Dedifferentiated amniotic fluid mesenchymal stem cell (primary cell): ENCODE data around the gene ADK.

Source experiments
- DNase-seq: peaks from one replicate; pipeline ENCODE4 v3.0.0-alpha.2; 2016; ENCODE audit errors: extremely low spot score

Gene ADK

DNA sequence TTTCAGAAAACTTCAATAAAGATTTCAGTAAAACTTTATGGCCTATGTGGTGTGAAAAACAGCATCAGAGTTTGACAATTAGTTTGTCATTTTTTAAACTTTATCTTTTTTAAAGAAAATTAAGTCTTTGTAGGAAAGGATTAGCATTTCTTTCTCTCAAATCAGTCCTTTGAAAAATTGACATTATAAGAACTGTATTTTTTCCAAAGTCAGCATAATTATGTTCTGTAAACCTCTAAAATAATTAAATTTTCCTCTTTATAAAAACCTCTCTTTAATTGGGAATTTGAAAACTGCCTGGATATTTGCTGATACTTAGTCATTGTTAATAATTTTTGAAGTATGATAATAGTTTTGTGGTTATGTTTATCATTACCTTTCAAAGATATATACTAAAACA is 448.7 kb downstream of the ADK start:
- no peak for DNase-seq

DNA sequence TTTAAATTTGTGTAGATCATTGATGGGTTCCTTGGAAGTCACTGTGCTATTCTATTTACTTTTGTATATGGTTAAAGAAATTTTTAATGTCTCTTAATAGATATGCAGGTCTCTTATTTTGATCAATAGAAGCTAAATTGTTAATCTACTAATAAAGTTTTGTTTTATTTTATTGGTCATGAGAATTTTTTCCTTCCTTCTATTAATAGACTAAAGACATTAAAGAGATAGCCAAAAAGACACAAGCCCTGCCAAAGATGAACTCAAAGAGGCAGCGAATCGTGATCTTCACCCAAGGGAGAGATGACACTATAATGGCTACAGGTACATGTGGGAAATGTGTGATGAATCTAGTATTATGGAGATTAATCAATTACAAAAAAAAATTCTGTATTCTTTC is 449.1 kb downstream of the ADK start:
- DNase-seq: no peak

DNA sequence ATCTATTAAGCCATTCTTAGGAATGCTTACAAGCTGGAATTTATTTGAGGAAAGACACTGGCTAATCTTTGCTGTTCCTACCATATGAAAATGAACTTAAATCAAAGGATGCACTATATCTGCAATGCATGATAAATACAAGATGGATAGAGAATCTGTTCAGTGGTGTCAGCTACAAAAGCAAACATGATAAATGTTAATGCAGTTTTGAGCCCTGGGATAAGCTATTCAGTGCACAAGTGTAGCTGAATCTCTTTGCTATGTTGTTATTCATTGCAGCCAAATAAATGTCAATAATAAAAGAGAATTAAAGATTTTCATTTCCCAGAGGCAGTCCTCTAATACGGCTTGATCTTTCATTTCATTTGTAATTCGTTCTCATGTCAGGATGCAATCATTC is 451.6 kb downstream of the ADK start:
- DNase-seq: no peak

GRCh38 chr10:74610299-74610698 is 459.3 kb downstream of the ADK start:
- DNase-seq: no peak

DNA sequence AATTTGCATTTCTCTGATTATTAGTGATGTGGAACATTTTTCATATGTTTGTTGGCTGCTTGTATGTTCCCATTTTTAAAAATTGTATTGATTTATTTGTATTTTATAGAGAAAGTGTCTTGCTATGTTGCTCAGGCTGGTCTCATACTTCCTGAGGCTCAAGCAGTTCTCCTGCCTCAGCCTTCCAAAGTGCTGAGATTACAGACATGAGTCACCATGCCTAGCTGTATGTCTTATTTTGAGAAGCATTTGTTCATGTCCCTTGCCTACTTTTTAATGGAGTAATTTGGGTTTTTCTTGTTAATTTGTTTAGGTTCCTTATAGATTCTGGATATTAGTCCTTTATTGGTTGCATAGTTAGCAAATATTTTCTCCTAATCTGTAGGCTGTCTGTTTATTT is 461.2 kb downstream of the ADK start:
- DNase-seq: no peak

DNA sequence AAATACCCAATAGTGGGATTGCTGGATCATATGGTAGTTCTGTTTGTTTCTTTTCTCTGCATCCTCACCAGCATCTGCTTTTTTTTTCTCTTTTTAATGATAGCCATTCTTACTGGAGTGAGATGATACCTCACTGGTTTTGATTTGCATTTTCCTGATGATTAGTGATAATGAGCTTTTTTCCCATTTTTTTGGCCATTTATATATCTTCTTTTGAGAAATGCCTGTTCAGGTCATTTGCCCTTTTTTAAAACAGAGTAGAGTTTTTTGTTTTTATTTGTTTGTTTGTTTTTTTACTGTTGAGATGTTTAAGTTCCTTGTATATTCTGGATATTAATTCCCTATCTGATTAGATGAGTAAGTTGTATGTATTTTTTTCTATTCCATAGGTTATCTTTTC is 469.6 kb downstream of the ADK start:
- DNase-seq: no peak

DNA sequence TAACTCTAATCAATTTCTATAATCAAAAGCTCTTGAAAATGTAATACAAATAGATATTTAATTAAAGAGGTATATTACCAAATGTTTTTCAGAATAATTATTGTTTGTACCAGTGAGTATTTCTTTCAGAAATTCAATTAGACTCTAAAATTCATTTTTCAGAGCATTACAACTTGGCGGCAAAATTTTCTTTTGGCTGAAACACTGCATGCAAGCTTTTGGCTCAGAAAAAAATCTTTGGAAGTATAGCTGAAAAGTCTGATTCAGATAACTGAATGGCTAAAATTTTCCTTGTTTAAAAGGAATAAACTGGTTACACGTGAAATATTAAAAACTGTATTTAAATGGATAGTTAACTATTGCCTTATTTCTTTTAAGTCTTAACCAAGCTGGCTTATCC is 472.8 kb downstream of the ADK start:
- no peak for DNase-seq

DNA sequence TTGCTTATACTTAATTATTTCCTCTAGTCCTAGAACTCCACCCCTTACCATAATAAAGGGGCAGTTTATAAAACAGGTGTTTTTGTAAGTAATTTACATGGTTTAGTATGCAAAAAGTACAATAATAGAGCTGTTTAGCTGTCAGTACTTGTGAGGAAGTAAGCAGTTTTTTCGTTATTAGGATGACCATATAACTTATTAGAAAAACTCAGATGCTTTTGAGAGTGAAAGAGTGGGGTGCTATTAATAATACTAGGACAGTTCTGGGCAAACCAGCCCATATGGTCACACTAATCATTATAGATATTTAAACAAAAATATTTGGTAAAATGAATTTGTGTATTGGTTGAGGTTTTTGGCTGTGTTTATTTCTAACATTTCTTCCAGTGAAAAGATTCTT is 473.5 kb downstream of the ADK start:
- DNase-seq: no peak

GRCh38 chr10:74628136-74628535 is 477.1 kb downstream of the ADK start:
- DNase-seq: no peak

GRCh38 chr10:74634995-74635536 is 484.0 kb downstream of the ADK start:
- no peak for DNase-seq

DNA sequence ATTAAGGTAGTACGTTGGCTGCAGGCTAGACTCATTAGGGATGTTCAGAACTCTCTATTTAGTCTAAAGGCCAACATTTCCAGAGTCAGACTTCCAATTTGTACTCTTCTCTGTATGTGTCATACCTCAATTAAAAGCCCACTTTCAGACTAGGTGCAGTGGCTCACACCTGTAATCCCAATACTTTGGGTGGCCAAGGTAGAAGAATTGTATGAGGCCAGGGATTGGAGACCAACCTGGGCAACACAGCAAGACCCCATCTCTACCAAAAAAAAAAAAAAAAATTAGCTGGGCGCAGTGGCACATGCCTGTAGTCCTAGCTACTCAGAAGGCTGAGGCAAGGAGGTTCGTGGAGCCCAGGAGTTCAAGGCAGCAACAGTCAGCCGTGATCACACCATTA is 484.6 kb downstream of the ADK start:
- no peak for DNase-seq

DNA sequence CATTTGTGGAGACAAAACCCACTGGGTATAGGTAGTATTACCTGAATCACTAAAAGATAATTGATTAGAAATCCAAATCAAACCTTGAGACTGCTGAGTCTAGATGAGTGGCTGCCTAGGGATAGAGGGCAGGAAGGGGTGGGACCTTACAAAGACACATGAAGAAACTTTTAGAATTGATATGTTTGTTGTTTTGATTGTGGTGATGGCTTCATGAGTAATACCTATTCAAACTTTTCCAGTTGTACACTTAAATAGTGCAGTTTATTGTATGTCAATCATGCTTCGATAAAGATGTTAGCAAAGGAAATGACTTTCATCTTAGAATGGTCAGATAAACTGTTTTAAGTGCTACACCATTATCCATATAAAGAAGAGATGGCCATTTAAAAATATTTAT is 486.7 kb downstream of the ADK start:
- no peak for DNase-seq

- no peak for DNase-seq
Observed at GRCh38 chr10:74640134-74640921, 489.3 kb downstream of the ADK start.

DNA sequence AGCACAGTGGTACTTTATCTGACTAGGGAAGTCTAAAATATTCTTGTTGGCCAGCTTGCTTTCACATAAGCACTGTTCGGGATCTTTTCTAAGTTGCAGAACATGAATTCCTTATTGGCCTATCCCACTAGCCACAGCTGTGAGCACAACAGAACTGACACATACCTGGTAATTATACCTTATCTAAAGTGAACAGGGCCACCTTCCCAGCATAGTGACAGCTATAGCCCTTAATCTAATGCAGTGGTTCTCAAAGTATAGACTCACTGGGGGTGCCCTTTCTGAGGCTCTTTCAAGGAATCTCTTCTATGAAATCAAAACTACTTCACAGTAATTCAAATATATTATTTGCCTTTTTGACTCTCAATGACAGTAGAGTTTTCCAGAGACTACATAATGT is 490.6 kb downstream of the ADK start:
- no peak for DNase-seq

GRCh38 chr10:74642901-74643595 is 492.0 kb downstream of the ADK start:
- DNase-seq: no peak

DNA sequence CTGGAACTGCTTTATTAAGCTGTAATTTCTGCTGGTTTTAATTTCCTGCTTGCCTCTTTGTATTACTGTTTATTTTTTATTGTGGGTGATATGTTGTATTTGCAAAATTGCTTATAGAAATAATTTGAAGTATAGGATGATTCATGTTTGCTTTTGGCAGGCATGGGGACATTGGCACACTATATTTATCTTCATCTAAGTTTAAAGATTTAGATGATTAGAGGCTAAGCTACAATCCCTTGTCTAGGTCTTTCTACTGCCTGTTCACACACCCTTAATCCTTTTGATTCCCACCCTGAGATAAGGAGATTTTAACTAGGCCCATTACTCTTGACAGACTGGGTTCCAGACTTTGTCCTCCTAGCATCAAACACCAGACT is 492.6 kb downstream of the ADK start:
- no peak for DNase-seq

DNA sequence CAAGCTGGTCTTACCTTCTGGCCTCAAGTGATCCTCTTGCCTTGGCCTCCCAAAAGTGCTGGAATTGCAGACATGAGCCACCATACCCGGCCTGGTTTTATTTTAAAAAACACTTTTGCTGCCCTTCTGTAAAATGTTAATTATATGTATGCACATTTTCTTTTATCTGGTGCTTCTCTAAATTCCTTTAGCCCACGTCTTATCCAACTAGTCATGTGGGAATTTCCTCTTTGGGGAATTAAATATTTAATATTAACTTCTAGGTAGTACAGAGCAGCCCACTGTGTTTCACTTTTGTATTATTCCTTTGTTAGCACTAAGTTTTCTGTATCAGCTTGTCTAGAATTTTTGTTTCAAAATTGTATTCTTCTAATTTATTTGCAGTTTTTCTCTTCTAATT is 493.7 kb downstream of the ADK start:
- DNase-seq: no peak

GRCh38 chr10:74645692-74646091 is 494.7 kb downstream of the ADK start:
- no peak for DNase-seq

DNA sequence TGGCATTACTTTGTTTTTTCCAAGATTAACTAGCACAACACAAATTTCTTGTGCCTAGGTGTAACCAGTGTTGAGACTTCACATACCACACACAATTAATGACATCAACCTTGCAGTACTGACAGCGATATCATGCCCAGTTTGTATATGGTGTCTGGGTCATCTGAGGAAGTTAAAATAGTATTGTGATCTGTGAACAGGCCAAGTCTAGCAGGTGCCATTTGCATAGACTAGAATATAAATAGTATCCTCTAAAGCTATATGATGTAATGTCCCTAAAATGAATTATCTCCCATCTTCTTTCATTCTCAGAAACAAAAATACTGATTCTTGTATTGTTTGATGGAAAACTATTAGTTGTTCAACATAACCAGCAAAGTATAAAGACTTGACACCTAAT is 499.6 kb downstream of the ADK start:
- DNase-seq: no peak

- no peak for DNase-seq
Observed at GRCh38 chr10:74651565-74651964, 500.5 kb downstream of the ADK start.

GRCh38 chr10:74652664-74653063 is 501.6 kb downstream of the ADK start:
- DNase-seq: no peak

- no peak for DNase-seq
Observed at GRCh38 chr10:74658511-74658910, 507.5 kb downstream of the ADK start.

DNA sequence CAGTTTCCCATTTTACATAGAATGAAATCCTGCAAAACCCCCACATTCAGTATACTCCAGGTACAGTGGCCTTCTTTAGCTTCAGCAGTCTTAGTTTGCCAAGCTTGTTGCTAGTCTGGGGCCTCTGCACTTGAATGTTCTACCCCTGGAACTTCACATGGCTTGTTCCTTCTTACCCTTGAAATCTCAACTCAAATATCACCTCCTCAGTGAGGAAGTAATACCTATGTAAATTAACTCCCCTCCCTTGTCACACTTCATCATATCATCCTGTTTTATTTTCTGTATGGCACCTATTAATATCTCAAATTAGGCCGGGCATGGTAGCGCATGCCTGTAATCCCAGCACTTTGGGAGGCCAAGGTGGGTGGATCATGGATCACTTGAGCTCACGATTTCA is 511.6 kb downstream of the ADK start:
- DNase-seq: no peak
